Fibroblast of lung (primary cell): ENCODE results near the gene SPDYA.

ENCODE experiments used
- CTCF ChIP-seq, 2 donors: IDR thresholded peaks in 1 of 2; conservative IDR thresholded peaks in 1 of 2; 1 replicate in 1 of 2; 2 replicates in 1 of 2; pipeline ENCODE4 v1.5.1; 2011 to 2012; ENCODE audit warnings: low read length in 2 of 2, control low read depth in 1 of 2, inconsistent platforms in 1 of 2, low read depth in 1 of 2, mild to moderate bottlenecking in 1 of 2
- EZH2 ChIP-seq: IDR thresholded peaks from 2 replicates; pipeline ENCODE4 v1.5.1; 2012; ENCODE audit warnings: low read length, control low read depth, mild to moderate bottlenecking; ENCODE audit errors: missing control alignments

GRCh38 chr2:28780496-28780895 is 30.1 kb upstream of the SPDYA start:
- TF ChIP-seq CTCF (conservative IDR thresholded peaks at IDR 0.05 in 1 of 2, IDR thresholded peaks at IDR 0.05 in 1 of 2; ENCODE audit: low read depth in 1 of 2, low read length in 2 of 2): no peak
- no peak for TF ChIP-seq EZH2
